ENCODE data around the gene HADH. TPM values are rescaled to one million over a fixed set of nuclear protein-coding genes. Genes with fewer than 3 reads are reported as not detected.

HADH gene
- total RNA-seq, 3 donors from 2014 or later = 76.7 to 151 (median 103) TPM

- DNase-seq (no peak), ATAC-seq (no peak)
- H3K36me3 ChIP-seq (ENCODE audit: low read depth) = no peaks in the 10 kb centered on the region
- TF ChIP-seq, protein P1, sequence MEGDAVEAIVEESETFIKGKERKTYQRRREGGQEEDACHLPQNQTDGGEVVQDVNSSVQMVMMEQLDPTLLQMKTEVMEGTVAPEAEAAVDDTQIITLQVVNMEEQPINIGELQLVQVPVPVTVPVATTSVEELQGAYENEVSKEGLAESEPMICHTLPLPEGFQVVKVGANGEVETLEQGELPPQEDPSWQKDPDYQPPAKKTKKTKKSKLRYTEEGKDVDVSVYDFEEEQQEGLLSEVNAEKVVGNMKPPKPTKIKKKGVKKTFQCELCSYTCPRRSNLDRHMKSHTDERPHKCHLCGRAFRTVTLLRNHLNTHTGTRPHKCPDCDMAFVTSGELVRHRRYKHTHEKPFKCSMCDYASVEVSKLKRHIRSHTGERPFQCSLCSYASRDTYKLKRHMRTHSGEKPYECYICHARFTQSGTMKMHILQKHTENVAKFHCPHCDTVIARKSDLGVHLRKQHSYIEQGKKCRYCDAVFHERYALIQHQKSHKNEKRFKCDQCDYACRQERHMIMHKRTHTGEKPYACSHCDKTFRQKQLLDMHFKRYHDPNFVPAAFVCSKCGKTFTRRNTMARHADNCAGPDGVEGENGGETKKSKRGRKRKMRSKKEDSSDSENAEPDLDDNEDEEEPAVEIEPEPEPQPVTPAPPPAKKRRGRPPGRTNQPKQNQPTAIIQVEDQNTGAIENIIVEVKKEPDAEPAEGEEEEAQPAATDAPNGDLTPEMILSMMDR (IDR thresholded peaks at IDR 0.05) = no peak
- no peaks in the 10 kb centered on the region for H3K9me3 ChIP-seq
- no peak overlapping the region for H3K4me3 ChIP-seq
- H3K4me1 ChIP-seq (ENCODE audit: low read depth) = no peaks in the 10 kb centered on the region
- intact Hi-C loops (cut with DNase I, micrococcal nuclease) = no loop called here
Observed at GRCh38 chr4:107999932-108000539, 10.3 kb downstream of the HADH start.

DNA sequence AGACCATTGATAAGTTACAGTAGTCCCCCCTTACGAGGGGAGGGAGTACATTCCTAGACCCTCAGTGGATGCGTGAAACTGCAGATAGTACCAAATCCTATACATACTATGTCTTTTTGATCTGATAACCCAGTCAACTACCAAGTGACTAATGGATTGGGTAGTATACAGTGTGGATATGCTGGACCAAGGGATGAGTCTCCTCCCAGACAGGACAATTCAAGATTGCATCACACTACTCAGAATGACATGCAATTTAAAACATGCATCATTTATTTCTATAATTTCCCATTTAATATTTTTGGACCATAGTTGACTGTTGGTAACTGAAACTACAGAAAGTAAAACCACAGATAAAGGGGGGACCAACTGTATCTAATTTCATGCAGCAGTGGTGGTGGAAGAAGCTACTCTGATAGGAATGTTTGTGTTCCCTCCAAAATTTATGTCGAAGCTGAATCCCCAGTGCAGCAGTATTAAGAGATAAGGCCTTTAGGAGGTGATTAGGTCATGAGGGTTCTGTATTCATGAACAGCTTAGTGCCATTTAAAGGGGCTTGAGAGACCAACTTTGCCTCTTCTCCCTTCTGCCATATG lies 11.9 kb downstream of the HADH start:
- H3K9me3 ChIP-seq = no peaks in the 10 kb centered on the region
- no peaks in the 10 kb centered on the region for H3K36me3 ChIP-seq (ENCODE audit: low read depth)
- DNase-seq = no peak
- H3K4me1 ChIP-seq (ENCODE audit: low read depth) = no peaks in the 10 kb centered on the region
- TF ChIP-seq, protein P1 (IDR thresholded peaks at IDR 0.05) = no peak
- H3K4me3 ChIP-seq = no peak overlapping the region
- intact Hi-C loops (cut with DNase I, micrococcal nuclease) = no loop called here
- no peak for ATAC-seq

DNA sequence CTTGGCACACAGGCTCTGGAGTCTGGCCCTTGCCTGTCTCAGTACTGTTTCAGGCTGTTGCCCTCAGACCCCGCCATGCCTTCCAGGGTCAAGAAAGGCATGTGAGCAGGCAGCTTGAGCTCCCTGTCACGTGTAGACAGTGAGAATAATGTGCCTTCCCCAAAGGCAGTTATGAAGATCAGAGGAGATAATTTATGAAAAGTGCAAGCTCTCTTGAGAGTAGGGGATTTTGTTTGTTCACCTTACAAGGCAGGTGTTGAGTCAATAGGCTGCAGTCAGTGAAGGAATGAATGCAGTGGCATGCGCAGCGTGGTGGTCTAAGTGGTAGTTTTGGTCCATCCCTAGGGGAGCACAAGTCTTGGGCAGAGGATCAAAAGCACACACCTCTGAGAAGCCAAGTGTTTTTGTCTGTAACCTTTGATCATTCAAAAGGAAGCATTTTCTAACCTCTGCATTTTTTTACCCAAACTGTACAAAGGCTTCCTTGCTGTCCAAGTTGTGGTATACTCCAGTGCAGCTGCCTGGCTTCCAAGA lies 14.4 kb downstream of the HADH start:
- no peaks in the 10 kb centered on the region for H3K36me3 ChIP-seq (ENCODE audit: low read depth)
- H3K4me3 ChIP-seq = no peak overlapping the region
- no peaks in the 10 kb centered on the region for H3K9me3 ChIP-seq
- no peak for ATAC-seq
- no peak for DNase-seq
- TF ChIP-seq, protein P1 (IDR thresholded peaks at IDR 0.05) = no peak
- intact Hi-C loops (cut with DNase I, micrococcal nuclease) = no loop called here
- H3K4me1 ChIP-seq (ENCODE audit: low read depth) = no peaks in the 10 kb centered on the region

- no peak for ATAC-seq
- TF ChIP-seq, protein P1 (IDR thresholded peaks at IDR 0.05) = no peak
- H3K36me3 ChIP-seq (ENCODE audit: low read depth) = no peaks in the 10 kb centered on the region
- intact Hi-C loops (cut with DNase I, micrococcal nuclease) = no loop called here
- DNase-seq = no peak
- no peaks in the 10 kb centered on the region for H3K9me3 ChIP-seq
- H3K4me1 ChIP-seq (ENCODE audit: low read depth) = no peaks in the 10 kb centered on the region
- no peak overlapping the region for H3K4me3 ChIP-seq
Observed at GRCh38 chr4:108004646-108005045, 15.0 kb downstream of the HADH start.

- Histone ChIP-seq H3K9me3 (no peaks in the 10 kb centered on the region), H3K4me3 (no peak overlapping the region), H3K36me3 (ENCODE audit: low read depth) (no peaks in the 10 kb centered on the region), H3K4me1 (ENCODE audit: low read depth) (no peaks in the 10 kb centered on the region)
- DNase-seq (no peak), ATAC-seq (no peak)
- intact Hi-C loops (cut with DNase I, micrococcal nuclease) = no loop called here
- TF ChIP-seq, protein P1 (IDR thresholded peaks at IDR 0.05) = no peak
Observed at GRCh38 chr4:108005807-108006206, 16.1 kb downstream of the HADH start.

Measured in mucosa of descending colon (tissue), 3 donors.